GM12801 (cell line): Measurements from ENCODE around the gene OR10K2.

Experiments
- TF ChIP-seq, protein P1 (sequence below): IDR thresholded peaks from one replicate; pipeline ENCODE4 v1.5.1; 2011; ENCODE audit warnings: control low read depth; ENCODE audit not compliant: insufficient read length; ENCODE audit errors: extremely low read depth

Gene OR10K2

DNA sequence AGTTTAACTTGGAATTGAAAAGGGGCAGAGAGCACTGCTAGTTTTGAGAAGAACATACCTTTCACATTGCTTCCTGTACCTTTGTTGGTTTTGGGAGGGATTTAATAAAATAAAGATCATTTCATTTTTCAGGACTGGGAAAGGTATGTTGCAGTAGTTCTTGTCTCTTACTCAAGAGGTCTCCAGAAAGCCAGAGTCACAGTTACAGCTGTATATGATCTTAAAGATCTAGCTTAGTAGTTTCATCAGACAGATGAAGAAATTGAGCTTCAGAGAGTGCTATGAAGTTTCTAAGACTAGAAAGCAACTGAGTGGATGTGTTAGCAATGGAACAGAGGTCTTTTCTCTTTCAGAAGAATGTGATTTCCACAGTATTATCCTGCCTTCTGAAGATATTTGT lies 1.0 kb downstream of the OR10K2 start:
- TF ChIP-seq, protein P1, sequence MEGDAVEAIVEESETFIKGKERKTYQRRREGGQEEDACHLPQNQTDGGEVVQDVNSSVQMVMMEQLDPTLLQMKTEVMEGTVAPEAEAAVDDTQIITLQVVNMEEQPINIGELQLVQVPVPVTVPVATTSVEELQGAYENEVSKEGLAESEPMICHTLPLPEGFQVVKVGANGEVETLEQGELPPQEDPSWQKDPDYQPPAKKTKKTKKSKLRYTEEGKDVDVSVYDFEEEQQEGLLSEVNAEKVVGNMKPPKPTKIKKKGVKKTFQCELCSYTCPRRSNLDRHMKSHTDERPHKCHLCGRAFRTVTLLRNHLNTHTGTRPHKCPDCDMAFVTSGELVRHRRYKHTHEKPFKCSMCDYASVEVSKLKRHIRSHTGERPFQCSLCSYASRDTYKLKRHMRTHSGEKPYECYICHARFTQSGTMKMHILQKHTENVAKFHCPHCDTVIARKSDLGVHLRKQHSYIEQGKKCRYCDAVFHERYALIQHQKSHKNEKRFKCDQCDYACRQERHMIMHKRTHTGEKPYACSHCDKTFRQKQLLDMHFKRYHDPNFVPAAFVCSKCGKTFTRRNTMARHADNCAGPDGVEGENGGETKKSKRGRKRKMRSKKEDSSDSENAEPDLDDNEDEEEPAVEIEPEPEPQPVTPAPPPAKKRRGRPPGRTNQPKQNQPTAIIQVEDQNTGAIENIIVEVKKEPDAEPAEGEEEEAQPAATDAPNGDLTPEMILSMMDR: no peak

DNA sequence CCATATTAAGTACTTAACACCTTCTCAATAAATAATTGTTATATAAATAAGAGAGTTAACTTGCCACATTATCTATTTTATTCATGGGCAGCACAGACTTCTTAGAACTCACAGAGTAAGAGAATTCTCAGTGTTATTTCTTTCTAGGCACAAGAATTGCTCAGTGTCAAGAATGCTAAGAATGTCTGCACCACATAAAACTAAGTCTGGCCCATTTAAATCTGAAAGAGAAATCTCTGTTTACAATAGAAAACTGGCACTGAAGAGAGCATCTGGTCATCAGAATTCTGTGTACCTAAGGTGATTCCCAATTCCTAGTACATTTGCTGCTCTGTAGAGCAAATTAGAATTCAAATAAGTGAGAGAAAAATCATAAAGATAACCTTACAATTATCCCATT lies 3.8 kb downstream of the OR10K2 start:
- TF ChIP-seq, protein P1: no peak

DNA sequence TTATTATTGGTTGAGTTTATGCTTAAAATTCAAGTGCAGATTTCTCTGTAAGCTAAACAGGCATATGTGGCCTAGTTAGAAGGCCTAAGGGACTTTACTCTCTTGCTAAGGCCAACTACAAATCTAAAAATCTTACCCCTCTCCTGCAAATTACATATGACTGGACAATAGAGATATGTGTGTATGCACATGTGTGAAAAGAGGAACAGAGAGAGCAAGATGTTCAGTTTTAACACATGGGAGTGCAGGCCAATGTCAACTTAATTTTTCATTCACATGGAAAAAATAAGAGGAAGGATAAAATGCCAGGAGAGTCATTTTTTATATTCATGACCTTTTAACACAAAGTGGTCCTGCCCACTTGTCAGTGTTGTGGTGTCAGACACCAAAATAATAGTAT lies 8.5 kb downstream of the OR10K2 start:
- TF ChIP-seq, protein P1: no peak

DNA sequence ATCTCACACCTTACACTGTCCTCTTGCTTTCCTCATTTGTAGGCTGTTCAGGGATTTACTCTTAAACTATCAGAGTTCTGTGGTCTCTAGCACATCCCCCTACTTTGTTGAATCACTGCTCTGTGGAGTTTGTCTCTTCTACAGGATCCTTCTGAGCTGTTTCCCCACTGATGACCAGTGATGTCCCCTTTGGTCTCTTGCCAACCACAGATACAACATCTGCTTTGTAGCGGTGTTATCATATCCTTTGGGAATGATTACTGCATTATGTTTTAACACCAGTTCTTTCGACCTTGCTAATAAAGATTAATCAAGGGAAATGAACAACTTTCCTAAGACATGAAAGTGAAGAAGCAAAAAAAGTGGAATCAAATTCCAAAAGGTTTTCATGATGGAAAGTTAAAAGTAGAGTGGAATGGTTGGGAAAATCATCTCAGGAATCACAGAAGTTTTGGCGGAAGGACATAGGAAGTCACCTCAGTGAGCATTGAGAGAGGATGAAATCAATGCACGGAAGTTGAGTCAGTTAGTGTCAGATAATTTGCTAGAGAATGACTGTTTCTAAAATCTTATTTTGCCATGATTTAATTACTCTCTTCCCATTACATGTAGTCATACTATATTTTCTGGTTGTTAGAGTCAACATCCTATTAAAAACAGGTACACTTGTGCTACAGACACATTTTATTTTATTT lies 11.2 kb downstream of the OR10K2 start:
- TF ChIP-seq, protein P1: no peak

DNA sequence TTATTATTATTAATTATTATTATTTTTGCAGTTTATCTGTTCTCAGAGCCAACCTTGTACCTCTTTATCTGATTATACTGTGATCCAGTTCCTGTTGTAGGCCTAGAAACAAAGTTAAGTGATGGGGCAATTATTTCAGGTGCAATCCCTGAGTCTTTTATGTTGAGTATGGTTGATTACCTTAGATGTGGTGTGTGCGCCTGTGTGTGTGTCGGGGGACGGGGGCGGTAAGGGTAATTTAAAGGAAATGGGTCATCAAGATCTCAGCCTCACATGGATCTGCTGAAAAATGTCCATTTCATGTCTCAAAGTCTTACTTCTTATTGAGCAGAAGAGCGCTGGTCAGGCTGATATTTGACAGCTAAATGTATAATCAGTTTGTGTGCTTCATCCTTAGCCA lies 18.9 kb downstream of the OR10K2 start:
- TF ChIP-seq, protein P1: no peak

DNA sequence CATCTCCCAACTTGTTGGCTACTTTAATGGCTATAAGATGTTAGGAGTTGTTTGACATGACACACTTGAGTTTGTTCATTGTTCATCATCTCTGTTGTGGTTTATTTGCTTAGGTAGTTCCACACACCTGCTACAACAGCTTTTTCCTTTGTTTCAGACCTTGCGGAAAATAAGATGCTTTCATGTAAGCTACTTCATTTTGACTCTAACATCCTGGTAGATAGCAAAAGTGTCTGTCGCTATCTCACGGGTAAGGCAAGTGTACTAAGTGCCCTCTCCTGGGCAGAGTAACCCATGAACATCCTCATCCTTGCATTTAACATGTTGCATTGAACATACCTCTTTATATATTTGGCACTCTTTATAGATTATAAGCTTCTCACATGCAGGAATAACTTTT lies 25.2 kb downstream of the OR10K2 start:
- TF ChIP-seq, protein P1: no peak

DNA sequence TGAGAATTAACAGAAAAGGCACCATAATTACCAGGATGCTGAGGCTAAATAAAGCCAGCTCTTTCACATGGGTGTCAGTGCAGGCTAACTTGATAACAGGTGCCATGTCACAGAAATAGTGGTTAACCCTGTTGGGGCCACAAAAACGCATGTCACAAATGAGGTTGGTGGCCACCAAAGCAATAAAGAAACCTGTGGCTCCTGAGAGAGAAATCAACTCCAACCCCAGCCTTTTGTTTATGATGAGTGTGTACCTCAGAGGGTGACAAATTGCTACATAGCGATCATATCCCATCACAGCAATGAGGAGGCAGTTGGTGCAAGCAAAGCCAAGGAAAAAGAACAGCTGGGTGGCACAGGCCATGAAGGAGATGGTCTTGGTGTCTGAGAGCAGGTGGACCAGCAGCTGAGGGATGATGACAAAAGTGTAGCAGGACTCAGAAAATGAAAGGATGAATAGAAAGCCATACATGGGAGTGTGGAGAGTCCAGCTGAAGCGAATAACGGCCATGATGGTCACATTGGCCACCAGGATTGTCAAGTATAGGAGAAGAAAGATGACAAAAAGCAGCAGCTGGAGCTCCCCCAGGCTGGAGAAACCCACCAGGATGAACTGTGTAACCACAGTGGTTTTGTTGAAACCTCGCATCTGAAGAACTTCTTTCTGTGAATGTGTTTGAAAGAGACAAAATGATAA lies 27.1 kb downstream of the OR10K2 start, which contains the start of gene OR10T2:
Gene OR10T2, minus strand, starts transcription at position 649 of the 697 bp plus-strand sequence. Its CDS starts 0 bp downstream, at position 649.
- TF ChIP-seq, protein P1: no peak
